Nephron (organoid): Measurements from ENCODE around the gene FOXP2.

Source experiments
- H3K27ac Mint-ChIP-seq, 3 experiments: 2 replicates each; pipeline ENCODE4 v1.8.0; 2020; ENCODE audit warnings: mixed read lengths in 3 of 3, mild to moderate bottlenecking in 2 of 3, moderate library complexity in 1 of 3
- H3K27me3 Mint-ChIP-seq: 2 replicates; pipeline ENCODE4 v1.8.0; 2021; ENCODE audit warnings: low read depth, mild to moderate bottlenecking, moderate library complexity, mixed read lengths
- H3K36me3 Mint-ChIP-seq: 2 replicates; pipeline ENCODE4 v1.8.0; 2020; ENCODE audit warnings: low read depth, mixed read lengths
- H3K4me1 Mint-ChIP-seq: 2 replicates; pipeline ENCODE4 v1.8.0; 2020; ENCODE audit warnings: mixed read lengths
- H3K4me3 Mint-ChIP-seq, 3 experiments: 2 replicates each; pipeline ENCODE4 v1.8.0; 2020; ENCODE audit warnings: mild to moderate bottlenecking in 3 of 3, mixed read lengths in 3 of 3, moderate library complexity in 2 of 3
- H3K9me3 Mint-ChIP-seq: 2 replicates; pipeline ENCODE4 v1.8.0; 2020; ENCODE audit warnings: mixed read lengths
- CTCF ChIP-seq, 3 experiments: fragments of 200-600 bp; sonication (generic); IDR thresholded peaks; one replicate each; pipeline ENCODE4 v1.5.0; 2021; ENCODE audit warnings: antibody characterized with exemption in 3 of 3; ENCODE audit not compliant: unreplicated experiment in 3 of 3

The FOXP2 gene

DNA sequence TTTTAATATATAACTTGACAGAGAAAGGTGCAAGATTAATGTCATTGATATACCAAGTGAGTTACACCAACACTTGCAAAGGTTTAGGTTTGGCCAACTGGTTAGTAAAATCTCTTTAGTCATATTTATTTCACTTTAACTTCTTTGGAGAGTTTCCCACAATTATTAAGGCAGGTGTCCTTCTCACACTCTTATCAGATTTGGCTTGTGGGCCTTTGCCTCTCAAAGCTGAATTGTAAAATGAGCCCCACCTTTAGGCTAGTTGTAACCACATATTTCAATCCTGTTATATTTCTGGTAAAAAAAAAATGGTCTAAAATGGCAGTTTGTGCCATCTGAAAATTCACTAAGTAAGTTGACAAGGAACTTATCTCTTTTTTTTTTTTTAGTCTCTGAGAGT is 26.6 kb upstream of the FOXP2 start:
- Mint-ChIP-seq H3K4me1 (no peaks in the 10 kb centered on the region), H3K27ac (no peak overlapping the region), H3K27me3 (peaks cover 4% of the 10 kb centered on the region), H3K36me3 (no peaks in the 10 kb centered on the region), H3K9me3 (no peaks in the 10 kb centered on the region), H3K4me3 (no peak overlapping the region)
- no peak for TF ChIP-seq CTCF (IDR thresholded peaks at IDR 0.05; ENCODE audit: unreplicated experiment in 3 of 3)

DNA sequence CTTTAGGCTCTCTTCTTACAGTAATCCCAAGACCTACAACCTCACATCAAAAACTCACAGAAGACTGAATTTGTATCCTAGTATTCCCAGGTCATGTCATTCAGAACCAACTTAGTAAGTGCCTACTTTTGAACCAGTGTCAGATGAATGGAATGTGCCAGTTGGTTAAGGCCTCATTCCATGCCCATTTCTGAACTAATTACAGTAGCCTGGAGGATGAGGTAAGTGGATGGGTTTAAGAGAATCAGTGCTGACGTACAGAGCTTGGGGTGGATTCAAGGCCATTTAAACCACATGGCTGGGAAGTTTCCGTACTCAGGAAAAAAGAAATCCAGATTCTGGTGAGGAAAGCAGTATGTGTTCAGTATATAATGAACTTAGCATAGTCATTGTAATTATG is 21.9 kb upstream of the FOXP2 start:
- H3K27me3 Mint-ChIP-seq, result peaks cover 4% of the 10 kb centered on the region
- H3K36me3 Mint-ChIP-seq, result no peaks in the 10 kb centered on the region
- H3K4me1 Mint-ChIP-seq, result no peaks in the 10 kb centered on the region
- H3K9me3 Mint-ChIP-seq, result no peaks in the 10 kb centered on the region
- TF ChIP-seq CTCF (IDR thresholded peaks at IDR 0.05; ENCODE audit: unreplicated experiment in 3 of 3), result no peak
- H3K4me3 Mint-ChIP-seq, result no peak overlapping the region
- no peak overlapping the region for H3K27ac Mint-ChIP-seq

- no peaks in the 10 kb centered on the region for H3K36me3 Mint-ChIP-seq
These were observed 11.6 kb upstream of the FOXP2 start for GRCh38 chr7:114402876-114403635.

GRCh38 chr7:114405427-114405826 is 9.2 kb upstream of the FOXP2 start:
- no peak overlapping the region for H3K27ac Mint-ChIP-seq
- no peaks in the 10 kb centered on the region for H3K9me3 Mint-ChIP-seq
- no peaks in the 10 kb centered on the region for H3K4me1 Mint-ChIP-seq
- no peaks in the 10 kb centered on the region for H3K27me3 Mint-ChIP-seq
- H3K4me3 Mint-ChIP-seq, result no peak overlapping the region
- peak; percentile 26 to 56 (median 48) for TF ChIP-seq CTCF (IDR thresholded peaks at IDR 0.05; ENCODE audit: unreplicated experiment in 3 of 3)
- H3K36me3 Mint-ChIP-seq, result no peaks in the 10 kb centered on the region

More at GRCh38 chr7:114402876-114403635, 11.6 kb upstream of the FOXP2 start:
- H3K27ac Mint-ChIP-seq, result no peak overlapping the region
- no peaks in the 10 kb centered on the region for H3K4me1 Mint-ChIP-seq
- H3K27me3 Mint-ChIP-seq, result no peaks in the 10 kb centered on the region
- H3K4me3 Mint-ChIP-seq, result no peak overlapping the region
- TF ChIP-seq CTCF (IDR thresholded peaks at IDR 0.05; ENCODE audit: unreplicated experiment in 3 of 3), result no peak
- no peaks in the 10 kb centered on the region for H3K9me3 Mint-ChIP-seq

DNA sequence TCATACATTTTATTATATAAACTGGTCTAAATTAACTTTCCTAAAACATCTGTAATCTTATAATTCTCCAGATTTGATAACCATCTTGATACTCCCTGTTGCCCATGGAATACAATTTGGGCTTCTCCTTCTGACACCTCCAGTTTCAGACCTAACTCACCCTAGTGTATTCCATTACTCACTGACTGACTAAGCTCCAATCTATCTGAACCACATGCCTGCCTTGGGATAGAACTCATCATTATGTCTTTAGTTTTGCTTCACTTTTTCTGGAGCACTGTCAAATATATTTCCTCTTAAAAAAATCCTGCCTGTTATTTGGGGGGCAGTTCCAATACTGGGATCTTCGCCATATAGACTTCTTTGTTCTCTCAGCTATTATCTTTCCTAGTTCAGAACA is 4.9 kb upstream of the FOXP2 start:
- Mint-ChIP-seq H3K4me1 (peaks cover 10% of the 10 kb centered on the region), H3K27ac (no peak overlapping the region), H3K9me3 (no peaks in the 10 kb centered on the region), H3K27me3 (no peaks in the 10 kb centered on the region), H3K4me3 (no peak overlapping the region), H3K36me3 (no peaks in the 10 kb centered on the region)
- no peak for TF ChIP-seq CTCF (IDR thresholded peaks at IDR 0.05; ENCODE audit: unreplicated experiment in 3 of 3)

DNA sequence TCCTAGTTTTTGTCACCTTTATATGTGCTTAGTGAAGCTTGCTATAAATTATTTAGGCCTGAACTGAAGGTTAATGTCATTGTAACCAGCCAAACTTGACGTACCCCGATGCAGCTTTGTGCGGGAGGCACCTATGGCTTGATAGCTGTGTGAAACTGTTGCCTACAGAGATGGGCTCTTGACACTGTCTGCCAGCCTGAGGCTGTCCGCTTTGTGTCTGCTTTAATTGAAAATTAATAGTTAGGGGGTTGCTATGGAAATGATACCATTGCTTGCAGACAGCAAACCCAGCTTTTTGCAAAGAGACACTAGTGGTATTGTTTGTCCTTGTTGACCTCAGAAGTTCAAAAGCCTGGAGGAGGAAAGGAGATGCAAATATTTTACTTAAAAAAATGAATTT is 2.1 kb upstream of the FOXP2 start:
- H3K27me3 Mint-ChIP-seq, result no peaks in the 10 kb centered on the region
- H3K27ac Mint-ChIP-seq, result peak overlapping the region in 2 of 3 experiments; percentile 51 to 85
- TF ChIP-seq CTCF (IDR thresholded peaks at IDR 0.05; ENCODE audit: unreplicated experiment in 3 of 3), result no peak
- H3K9me3 Mint-ChIP-seq, result no peaks in the 10 kb centered on the region
- H3K4me3 Mint-ChIP-seq, result peak overlapping the region in 1 of 3 experiments; percentile 18
- peaks cover 18% of the 10 kb centered on the region for H3K4me1 Mint-ChIP-seq
- H3K36me3 Mint-ChIP-seq, result no peaks in the 10 kb centered on the region
